GM10248 (cell line): ENCODE measurements around the gene MGST2.

Source experiments
- CTCF ChIA-PET: fragments of 300-600 bp; sonication (Branson Sonifier 250); formaldehyde crosslinking; extraction: SDS; loops from one replicate; lab custom pipeline; 2021; ENCODE audit warnings: antibody characterized with exemption; lab: Yijun Ruan, JAX
- POLR2A ChIA-PET: fragments of 350-650 bp; sonication (Branson Sonifier 250); formaldehyde crosslinking; extraction: SDS; loops from one replicate; lab custom pipeline; 2020; ENCODE audit warnings: antibody characterized with exemption; lab: Yijun Ruan, JAX
- DNase-seq: peaks from one replicate; pipeline ENCODE4 v3.0.0; 2012; ENCODE audit errors: extremely low spot score
- CTCF ChIP-seq: IDR thresholded peaks from 2 replicates; pipeline ENCODE4 v1.5.1; 2012; ENCODE audit warnings: mild to moderate bottlenecking, low read depth; ENCODE audit errors: extremely low read depth, missing control alignments, control extremely low read depth

Gene MGST2

GRCh38 chr4:139655116-139655515 is 10.5 kb upstream of the MGST2 start:
- POLR2A ChIA-PET: no interaction called here
- peak; percentile 41 for TF ChIP-seq CTCF
- CTCF ChIA-PET: interaction anchor here (0.6 to 12.1 kb wide), 8 partner anchors 14 to 955 kb away, joined by 3 to 176 read pairs (median 3); partner anchors contain the start of gene MGST2
- no peak for DNase-seq

DNA sequence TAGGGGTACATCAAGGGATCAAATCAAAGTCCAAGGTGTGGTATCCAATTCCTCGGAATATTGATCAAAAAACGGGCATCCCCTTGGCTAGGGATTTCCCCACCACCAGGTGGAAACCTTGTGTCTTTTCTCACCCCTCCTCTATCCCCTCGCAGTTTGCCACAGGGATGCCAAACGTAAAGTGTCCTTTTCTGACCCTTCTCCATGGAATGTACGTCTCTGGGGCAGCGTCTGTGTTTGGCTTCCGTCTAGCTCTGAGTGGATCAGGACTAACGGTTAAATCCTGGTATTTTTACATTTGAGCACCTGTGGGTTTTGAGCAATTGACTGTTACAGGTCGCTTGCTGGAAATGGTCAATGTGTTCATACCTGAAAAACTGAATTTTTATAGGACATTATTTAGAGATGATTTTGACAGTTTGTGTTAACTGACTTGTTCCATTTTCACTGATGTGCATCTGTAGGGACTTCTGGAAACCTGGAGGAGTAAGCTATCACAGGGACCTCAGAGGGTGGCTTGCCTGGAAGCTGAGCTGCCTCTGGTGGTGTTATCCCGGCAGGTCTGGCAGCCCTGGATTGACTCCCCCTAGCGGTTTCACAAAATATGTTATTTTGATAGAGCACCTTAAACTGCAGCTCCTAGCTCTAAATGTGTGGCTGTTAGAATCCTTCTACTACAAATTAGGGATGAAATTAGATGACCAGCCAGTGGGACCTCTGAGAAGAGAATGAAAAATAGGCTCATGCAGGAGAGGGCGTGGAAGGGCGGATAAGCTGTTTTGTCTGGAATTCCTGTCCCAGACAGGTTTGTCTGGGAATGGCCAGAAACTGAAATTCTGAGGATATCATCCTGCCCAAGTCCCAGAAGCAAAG is 8.8 kb upstream of the MGST2 start:
- TF ChIP-seq CTCF: peak; percentile 51
- POLR2A ChIA-PET: no interaction called here

DNA sequence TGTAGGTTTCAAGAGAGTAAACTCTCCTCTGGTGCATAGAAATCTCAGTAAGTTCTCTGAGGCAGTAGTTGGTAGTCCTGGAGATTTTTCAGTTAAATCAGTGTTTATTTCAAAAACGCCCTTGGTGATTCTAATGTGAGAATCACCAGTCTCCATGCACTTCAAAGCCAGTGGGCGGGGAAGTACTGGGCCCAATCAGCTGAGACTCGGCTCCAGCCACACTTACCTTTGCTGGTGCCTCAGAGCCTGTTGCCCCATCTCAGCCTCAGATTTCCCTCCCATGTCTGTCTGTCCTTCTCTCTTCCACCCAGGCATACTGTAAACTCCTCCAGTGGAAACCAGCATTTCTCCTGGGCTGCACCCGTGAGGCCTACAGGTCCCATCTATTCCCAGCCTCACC is 7.4 kb upstream of the MGST2 start:
- ChIA-PET POLR2A (no interaction called here), CTCF (interaction anchor here (1.0 to 12.1 kb wide), 4 partner anchors 11 to 628 kb away, joined by 4 to 176 read pairs (median 8); partner anchors contain the start of gene MGST2)
- TF ChIP-seq CTCF: no peak
- DNase-seq: no peak

More for the DNA sequence above, 8.8 kb upstream of the MGST2 start:
- CTCF ChIA-PET: interaction anchor here (0.8 to 12.1 kb wide), 12 partner anchors 11 to 627 kb away, joined by 3 to 176 read pairs (median 4); partner anchors contain the start of gene MGST2
- peak; percentile 59 for DNase-seq

DNA sequence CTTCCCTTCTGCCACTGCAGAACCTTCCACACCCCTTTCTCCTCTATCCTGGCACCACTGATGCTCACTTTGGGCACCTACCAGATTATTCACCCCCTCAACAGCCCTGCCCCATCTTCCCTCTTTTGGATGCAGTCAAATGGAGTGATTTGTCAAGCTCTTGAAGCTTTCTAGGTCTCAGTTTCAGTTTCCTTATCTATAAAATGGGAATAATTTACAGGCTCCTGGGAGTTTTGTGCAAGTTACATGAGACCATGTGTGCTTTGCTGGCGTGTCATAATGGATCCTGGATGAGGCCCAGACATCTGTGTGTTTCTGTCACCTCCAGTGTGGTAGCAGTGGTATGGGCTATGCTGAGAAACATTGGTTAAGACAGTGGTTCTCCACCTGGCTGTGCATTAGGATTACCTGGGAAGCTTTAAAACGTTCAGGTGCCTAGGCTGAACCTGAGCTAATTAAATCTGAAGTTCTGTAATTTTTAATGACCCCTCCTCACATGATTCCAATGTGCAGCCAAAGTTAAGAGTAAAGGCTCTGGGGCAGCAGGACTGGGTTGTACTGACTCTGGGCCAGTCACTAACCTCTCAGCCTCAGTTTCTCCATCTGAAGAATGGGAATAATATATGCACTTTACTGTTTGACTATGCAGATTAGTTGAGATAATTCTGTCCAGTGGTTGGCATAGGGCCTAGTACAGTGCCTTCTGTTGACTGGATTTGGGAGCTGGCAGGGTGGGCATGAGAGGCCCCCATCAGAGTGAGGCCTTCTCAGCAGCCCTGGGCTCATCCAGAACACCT is 6.8 kb upstream of the MGST2 start:
- ChIA-PET POLR2A (no interaction called here), CTCF (interaction anchor here (1.0 to 12.1 kb wide), 4 partner anchors 10 to 629 kb away, joined by 4 to 176 read pairs (median 8); partner anchors contain the start of gene MGST2)
- TF ChIP-seq CTCF: no peak
- DNase-seq: no peak

DNA sequence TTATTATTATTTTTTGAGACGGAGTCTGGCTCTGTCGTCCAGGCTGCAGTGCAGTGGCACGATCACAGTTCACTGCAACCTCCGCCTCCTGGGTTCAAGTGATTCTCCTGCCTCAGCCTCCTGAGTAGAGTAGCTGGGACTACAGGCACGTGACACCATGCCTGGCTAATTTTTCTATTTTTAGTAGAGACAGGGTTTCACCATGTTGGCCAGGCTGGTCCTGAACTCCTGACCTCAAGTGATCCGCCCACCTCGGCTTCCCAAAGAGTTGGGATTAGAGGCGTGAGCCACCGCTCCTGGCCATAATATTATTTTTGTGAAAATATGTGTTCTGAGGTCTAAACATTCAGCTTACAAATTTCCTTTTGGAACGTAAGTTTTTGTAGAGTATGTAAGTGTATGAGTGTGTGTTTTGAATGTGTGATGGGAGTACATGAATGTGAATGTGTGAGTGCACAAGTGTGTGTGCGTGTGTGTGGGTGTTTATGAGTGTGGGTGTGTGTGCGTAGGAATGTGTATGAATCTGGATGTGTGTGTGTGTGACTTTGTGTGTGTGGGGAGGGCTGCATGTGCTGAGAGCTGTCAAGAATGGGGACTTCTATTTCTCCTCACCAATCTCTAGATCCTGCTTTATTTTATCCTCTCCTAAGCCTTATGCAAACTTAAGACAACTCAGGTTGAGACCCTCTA is 5.7 kb upstream of the MGST2 start:
- no peak for TF ChIP-seq CTCF
- ChIA-PET POLR2A (interaction anchor here (0.8 kb wide), 1 partner anchor 641 kb away, joined by 7 read pairs; no protein-coding TSS in a partner anchor), CTCF (interaction anchor here (1.0 to 12.1 kb wide), 3 partner anchors 8 to 57 kb away, joined by 4 to 176 read pairs (median 7); partner anchors contain the start of gene MGST2)
- DNase-seq: no peak
